Measurements from ENCODE around the gene HYKK. TPM values are rescaled to one million over a fixed set of nuclear protein-coding genes. Genes with fewer than 3 reads are reported as not detected.

HYKK gene
- total RNA-seq, 1 experiment from 2014 or later = 3.1 TPM

DNA sequence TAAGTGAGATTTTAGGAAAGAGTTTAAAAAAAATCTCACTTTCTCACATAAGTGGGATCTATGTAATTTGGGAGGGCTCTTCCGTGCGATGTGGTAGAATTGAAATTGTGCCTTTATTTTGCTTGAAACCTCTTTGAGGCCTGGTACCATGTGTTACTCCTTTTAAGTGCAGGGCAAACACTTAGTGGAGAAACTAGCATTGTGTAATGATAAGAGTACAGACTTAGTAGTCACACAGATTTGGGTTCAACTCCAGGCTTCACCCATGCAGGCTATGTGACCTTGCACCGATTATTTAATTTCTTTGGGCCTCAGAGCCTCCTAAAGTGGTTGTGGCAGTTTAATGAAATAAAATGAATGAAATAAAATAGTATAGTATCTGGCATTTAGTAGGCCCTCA, 35.3 kb downstream of the HYKK start:
- POLR2A ChIA-PET = interaction anchor here (3.4 kb wide), 1 partner anchor 23 kb away, joined by 35 read pairs; the partner anchor contains the start of gene CHRNA5

DNA sequence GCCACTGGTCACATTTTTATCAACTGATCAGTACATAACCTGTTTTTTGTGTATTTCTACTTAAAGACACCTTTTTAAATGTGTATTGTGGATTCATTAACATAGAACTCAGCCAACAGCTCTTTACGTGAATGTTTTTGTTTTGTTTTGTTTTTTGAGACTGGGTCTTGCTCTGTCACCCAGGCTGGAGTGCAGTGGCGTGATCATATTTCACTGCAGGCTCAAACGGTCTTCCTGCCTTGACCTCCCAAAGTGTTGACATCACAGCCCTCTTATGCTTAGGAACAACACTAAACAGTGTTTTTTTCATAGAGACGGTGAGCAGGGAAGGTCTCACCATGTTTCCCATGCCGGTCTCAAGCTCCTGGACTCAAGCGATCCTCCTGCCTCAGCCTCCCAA, 42.8 kb downstream of the HYKK start:
- ATAC-seq (peak; percentile 62), DNase-seq (ENCODE audit: low spot score) (no peak)
- H3K27ac Mint-ChIP-seq = peak overlapping the region; percentile 30; the same call in 1 of the 2 replicates
- POLR2A ChIA-PET = interaction anchor here (1.9 kb wide), 1 partner anchor 15 kb away, joined by 6 read pairs; the partner anchor contains the start of gene CHRNA5
- peaks cover 44% of the 10 kb centered on the region for H3K36me3 Mint-ChIP-seq
- H3K4me3 Mint-ChIP-seq = no peak overlapping the region
- no peaks in the 10 kb centered on the region for H3K9me3 Mint-ChIP-seq
- CTCF ChIA-PET = interaction anchor here (1.2 kb wide), 1 partner anchor 15 kb away, joined by 3 read pairs; the partner anchor contains the start of gene CHRNA5
- no peaks in the 10 kb centered on the region for H3K27me3 Mint-ChIP-seq (ENCODE audit: low read depth)
- peaks cover 4% of the 10 kb centered on the region for H3K4me1 Mint-ChIP-seq
- TF ChIP-seq USF1 (CRISPR knock-in tag; IDR thresholded peaks at IDR 0.05) = no peak
- TF ChIP-seq, protein P1, sequence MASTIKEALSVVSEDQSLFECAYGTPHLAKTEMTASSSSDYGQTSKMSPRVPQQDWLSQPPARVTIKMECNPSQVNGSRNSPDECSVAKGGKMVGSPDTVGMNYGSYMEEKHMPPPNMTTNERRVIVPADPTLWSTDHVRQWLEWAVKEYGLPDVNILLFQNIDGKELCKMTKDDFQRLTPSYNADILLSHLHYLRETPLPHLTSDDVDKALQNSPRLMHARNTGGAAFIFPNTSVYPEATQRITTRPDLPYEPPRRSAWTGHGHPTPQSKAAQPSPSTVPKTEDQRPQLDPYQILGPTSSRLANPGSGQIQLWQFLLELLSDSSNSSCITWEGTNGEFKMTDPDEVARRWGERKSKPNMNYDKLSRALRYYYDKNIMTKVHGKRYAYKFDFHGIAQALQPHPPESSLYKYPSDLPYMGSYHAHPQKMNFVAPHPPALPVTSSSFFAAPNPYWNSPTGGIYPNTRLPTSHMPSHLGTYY (CRISPR knock-in tag; IDR thresholded peaks at IDR 0.05) = no peak
- TF ChIP-seq USF2 (CRISPR knock-in tag; IDR thresholded peaks at IDR 0.05) = no peak
- no peak for TF ChIP-seq NR1H2 (CRISPR knock-in tag; IDR thresholded peaks at IDR 0.05)
- TF ChIP-seq ZBTB21 (CRISPR knock-in tag; IDR thresholded peaks at IDR 0.05; ENCODE audit: borderline replicate concordance) = no peak
- TF ChIP-seq ATF3 (CRISPR knock-in tag; conservative IDR thresholded peaks at IDR 0.05) = no peak

More for the DNA sequence above, 35.3 kb downstream of the HYKK start:
- H3K9me3 Mint-ChIP-seq = no peaks in the 10 kb centered on the region
- H3K27me3 Mint-ChIP-seq (ENCODE audit: low read depth) = no peaks in the 10 kb centered on the region
- CTCF ChIA-PET = no interaction called here
- no peak for ATAC-seq
- no peak overlapping the region for H3K4me3 Mint-ChIP-seq
- peaks cover 50% of the 10 kb centered on the region for H3K36me3 Mint-ChIP-seq
- H3K4me1 Mint-ChIP-seq = peaks cover 11% of the 10 kb centered on the region
- no peak for DNase-seq (ENCODE audit: low spot score)
- TF ChIP-seq FOXK1 (CRISPR knock-in tag; IDR thresholded peaks at IDR 0.05) (no peak), JAZF1 (CRISPR knock-in tag; IDR thresholded peaks at IDR 0.05) (no peak), GTF2I (CRISPR knock-in tag; conservative IDR thresholded peaks at IDR 0.05) (no peak), ZNF416 (CRISPR knock-in tag; IDR thresholded peaks at IDR 0.05) (no peak), FOXP1 (CRISPR knock-in tag; IDR thresholded peaks at IDR 0.05; ENCODE audit: borderline replicate concordance) (no peak), ZNF281 (CRISPR knock-in tag; IDR thresholded peaks at IDR 0.05) (no peak), CTCF (IDR thresholded peaks at IDR 0.05) (no peak), SP1 (CRISPR knock-in tag; conservative IDR thresholded peaks at IDR 0.05) (no peak), PREB (CRISPR knock-in tag; IDR thresholded peaks at IDR 0.05; ENCODE audit: borderline replicate concordance) (no peak), MXD4 (CRISPR knock-in tag; IDR thresholded peaks at IDR 0.05; ENCODE audit: borderline replicate concordance) (no peak), FOXJ3 (CRISPR knock-in tag; IDR thresholded peaks at IDR 0.05; ENCODE audit: borderline replicate concordance) (no peak), ZBTB43 (CRISPR knock-in tag; IDR thresholded peaks at IDR 0.05) (no peak), TEAD1 (CRISPR knock-in tag; IDR thresholded peaks at IDR 0.05) (no peak), NR3C1 (CRISPR knock-in tag; conservative IDR thresholded peaks at IDR 0.05; ENCODE audit: low read depth) (no peak), ZNF232 (CRISPR knock-in tag; IDR thresholded peaks at IDR 0.05) (no peak)
- H3K27ac Mint-ChIP-seq = peak overlapping the region; percentile 72

Data from WTC11 (cell line).